Cortex of kidney (tissue), 1 donor: Measurements from ENCODE around the gene TAMALIN.

Source experiments
- DNase-seq: peaks from one replicate; lab custom pipeline; 2025; lab: John Stamatoyannopoulos, UW

TAMALIN gene

GRCh38 chr12:52014567-52015530 lies 8.1 kb downstream of the TAMALIN start:
- no peak for DNase-seq

DNA sequence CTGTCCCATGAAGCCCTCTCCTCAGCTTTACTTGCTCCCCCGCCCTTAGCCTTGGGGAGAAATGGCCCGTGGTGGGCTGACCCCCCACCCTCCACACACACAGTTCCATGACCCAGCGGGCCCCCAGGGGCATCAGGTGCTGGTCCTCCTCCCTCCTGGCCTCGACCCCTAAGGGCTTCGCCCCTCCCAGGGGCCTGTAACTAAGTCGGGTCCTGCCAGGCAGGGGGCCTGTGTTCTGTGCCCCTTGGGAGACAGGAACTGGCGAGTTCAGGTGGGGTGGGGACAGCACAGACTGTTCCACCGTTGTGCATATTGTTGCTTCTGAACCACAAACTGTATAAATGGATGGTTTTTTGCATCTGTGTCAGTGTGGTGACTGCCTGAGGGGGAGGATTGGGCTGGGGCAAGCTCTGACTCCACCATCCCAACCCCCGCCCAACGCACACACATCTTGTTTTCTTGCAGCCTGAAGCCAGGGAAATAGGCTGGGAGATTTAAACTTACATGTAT lies 8.8 kb downstream of the TAMALIN start:
- no peak for DNase-seq

- no peak for DNase-seq
Observed at GRCh38 chr12:52018433-52019112, 11.8 kb downstream of the TAMALIN start.

DNA sequence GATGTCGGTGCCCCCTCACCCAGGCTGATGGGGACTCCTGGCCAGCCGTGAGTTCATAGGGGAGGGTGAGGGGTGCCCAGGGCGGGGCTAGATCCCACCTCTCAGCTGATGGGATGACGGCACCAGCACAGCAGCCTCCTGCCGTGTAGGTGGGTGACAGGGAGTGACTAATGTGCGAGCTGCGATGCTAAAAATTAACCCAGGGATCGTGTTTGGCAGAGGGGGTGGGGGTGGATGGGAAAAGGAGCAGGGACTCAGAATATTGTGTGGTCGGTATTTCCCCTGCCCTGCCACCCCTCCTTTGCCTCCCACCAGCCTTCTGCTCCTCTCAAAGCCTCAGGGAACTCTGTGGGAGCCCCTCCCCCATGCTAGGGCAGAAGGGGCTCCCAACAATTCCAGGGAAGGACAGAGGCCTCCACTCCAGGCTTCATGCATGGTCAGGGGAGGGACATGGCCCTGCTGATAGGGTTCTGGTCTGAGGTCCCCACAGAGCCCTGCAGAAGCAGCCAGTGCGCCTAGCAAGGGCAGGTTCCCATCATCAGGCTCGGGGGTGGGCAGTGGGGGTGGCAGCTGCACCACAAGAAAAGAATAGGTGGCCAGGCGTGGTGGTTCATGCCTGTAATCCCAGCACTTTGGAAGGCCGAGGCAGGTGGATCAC lies 12.5 kb downstream of the TAMALIN start:
- no peak for DNase-seq

DNA sequence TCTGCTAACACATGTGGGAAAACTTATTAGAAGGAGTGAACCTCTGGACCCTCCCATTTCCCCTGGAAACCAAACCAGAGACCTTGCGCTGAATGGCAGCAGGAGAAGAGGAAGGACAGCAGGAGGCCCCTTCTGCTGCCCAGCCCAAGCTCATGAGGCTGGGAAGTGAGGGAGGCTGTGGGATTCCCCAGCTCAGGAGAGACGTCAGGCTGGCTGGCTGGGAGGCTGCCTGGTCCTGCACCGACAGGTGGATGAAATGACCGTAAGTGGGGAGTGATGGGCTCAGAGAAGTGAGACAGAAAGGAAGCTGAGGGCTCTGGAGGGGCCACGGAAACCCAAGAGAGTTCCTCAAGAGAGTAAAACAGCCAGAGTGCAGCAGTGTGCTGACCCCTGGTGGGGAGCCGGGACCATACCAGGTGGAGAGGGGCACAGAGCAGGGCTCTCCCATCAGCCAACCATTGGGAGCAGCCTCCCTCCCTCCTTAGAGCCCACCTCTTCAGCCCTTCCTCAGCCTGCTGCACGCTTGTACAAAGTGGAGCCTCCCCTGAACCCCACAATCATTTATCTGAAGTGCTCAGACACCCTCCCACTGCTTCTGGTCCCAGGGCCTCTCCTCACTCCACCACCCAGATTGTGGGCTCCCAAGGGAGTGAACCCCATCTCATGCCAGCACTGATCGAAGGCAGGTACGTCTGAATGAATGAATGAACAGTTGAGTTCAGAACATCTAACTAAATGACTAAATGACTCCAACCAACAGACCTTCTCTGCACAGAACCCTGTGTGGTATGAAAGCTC lies 14.0 kb downstream of the TAMALIN start:
- DNase-seq = no peak

DNA sequence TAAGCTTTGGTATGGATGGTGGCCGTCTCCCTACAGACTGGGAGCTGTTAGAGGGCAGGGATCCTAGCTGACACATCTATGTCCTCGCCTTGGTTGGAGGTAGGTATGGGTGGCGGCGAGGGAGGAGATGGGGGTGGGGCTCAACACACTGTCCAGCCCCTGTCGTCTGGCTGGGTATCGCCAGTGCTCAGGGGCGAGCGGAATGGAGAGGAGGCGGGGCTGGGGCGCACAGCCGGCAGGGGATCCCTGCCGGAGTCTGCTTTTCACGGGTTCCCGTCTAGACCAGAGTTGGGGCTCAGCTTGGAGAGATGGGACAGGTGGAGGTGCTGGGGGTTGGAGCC lies 16.1 kb downstream of the TAMALIN start:
- DNase-seq = no peak

GRCh38 chr12:52023182-52023975 lies 16.6 kb downstream of the TAMALIN start:
- DNase-seq = no peak

GRCh38 chr12:52023976-52024688 lies 17.4 kb downstream of the TAMALIN start:
- DNase-seq = no peak

- no peak for DNase-seq
Observed at GRCh38 chr12:52024845-52025230, 18.1 kb downstream of the TAMALIN start.

GRCh38 chr12:52026263-52026662 lies 19.5 kb downstream of the TAMALIN start:
- DNase-seq = no peak

- DNase-seq = no peak
Observed at GRCh38 chr12:52027085-52027843, 20.5 kb downstream of the TAMALIN start.

- DNase-seq = no peak
Observed at GRCh38 chr12:52029685-52030084, 22.9 kb downstream of the TAMALIN start.

DNA sequence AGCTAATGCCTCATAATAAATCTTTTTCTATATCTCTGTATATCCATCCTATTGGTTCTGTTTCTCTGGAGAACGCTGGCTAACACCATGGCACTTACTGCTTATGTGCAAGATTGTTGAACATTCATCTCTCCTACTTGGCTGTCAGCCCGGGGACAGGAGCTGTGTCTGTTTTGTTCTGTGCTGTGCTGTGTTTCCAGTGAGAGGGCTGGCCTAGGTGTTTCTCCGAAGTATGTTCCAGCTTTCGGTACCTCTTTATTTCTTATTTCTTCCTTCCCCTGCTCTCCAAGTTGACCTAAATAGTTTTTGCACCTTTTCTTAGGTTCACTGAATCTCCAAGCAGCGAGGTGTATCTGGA lies 25.7 kb downstream of the TAMALIN start:
- DNase-seq = no peak

DNA sequence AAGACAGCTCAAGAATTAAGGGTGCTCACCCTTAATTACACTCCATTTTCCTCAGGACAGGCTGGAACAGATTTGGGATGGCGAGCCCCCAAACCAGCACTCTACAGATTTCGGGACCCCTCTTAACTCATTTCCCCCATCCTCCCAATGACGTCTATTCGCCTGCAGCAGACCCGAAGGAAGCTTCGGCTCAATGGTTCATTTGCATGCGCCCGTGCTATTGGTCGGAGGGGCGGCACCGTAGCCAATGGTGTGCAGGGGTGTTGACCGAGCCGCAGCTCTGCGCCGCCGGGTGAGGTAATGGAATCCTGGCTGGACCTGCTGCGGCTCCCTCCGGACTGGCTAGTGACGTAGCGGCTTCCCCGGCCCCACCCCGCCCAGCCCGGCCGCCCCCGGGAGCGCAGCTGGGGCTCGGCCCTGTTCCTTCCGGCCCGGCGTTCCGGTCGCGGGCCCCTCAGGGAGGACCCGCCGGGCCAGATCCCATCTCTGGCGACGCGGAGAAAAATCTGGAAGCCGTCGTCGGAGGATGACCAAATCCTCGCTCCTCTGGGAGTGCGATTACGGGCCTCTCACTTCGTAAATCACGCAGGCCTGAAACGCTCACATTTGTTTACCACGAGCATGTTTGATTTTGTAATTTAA lies 26.2 kb downstream of the TAMALIN start:
- peak; percentile 88 for DNase-seq

DNA sequence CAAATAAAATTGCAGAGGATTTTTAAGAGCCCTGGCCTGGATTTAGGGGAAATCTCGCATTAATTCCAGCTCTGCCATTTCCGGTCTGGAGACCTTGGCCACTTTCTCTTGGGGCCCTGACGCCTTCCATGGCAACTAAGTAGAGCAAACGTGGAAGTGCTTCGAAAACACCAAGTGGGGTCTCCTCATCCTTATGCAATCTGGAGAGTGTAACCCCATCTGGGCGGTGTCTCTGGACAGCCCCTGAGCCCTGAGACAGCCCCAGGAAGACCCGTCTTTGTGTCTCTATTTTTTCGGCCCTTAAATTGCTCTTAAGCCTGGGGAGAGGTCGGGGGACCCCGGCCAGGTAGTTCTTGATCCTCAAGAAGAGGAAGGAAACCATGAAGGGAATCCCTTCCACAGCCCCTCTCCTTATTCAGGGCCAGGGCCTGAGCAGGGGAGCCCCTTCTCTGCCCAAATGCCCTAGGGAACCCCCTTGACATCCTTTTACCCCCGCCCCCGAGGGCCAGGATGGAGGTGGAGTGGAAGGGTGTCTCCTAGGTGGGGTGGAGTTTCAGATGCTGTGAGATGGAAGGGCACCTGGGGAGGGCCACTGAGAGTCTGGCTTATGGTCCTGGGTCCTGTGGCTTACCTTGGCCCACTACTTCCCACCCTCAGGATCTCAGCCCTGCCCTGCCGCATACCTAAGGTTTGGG lies 26.8 kb downstream of the TAMALIN start:
- DNase-seq = no peak

- no peak for DNase-seq
Observed at GRCh38 chr12:52035190-52035589, 28.4 kb downstream of the TAMALIN start.

- no peak for DNase-seq
Observed at GRCh38 chr12:52035926-52036325, 29.2 kb downstream of the TAMALIN start.

DNA sequence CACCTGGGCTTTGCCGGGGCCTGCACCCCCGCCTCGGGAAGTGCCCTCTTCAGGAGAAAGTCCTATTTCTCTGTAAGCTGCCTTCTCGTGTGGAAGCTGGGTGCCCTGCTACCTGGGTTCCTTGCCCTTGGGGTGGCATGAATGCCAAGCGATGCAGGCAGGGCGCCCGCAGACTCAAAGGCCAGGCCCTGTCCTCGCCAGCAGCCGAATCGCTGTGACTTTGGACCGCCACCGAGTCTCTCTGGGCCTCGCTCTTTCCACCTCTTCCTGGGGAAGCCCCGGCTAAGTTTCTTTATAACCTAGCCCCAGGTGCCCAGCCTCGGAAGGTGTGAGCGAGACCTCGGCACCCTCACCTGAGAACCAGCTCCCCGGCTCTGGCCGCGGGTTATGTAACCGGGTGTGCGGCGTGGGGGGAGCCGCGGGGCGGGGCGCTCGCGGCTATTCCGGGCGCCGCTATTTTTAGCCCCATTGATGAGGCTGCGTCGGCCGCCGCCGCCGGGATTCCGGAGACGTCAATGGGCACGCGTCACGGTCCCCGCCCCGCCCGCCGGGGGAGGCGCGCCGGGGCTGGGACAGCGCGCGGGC lies 29.9 kb downstream of the TAMALIN start:
- peak; percentile 40 for DNase-seq
